H1 (cell line): ENCODE results near the gene RERE. TPM values are rescaled to one million over a fixed set of nuclear protein-coding genes. Genes with fewer than 3 reads are reported as not detected.

ENCODE experiments used
- CTCF ChIA-PET: fragments of 300-600 bp; sonication (Branson Sonifier 250); formaldehyde crosslinking; loops from one replicate; lab custom pipeline; 2021; ENCODE audit not compliant: partially characterized antibody; lab: Charles Lee
- POLR2A ChIA-PET: fragments of 300-600 bp; sonication (Branson Sonifier 250); formaldehyde crosslinking; loops from one replicate; lab custom pipeline; 2021; ENCODE audit warnings: inconsistent platforms; ENCODE audit not compliant: partially characterized antibody; lab: Charles Lee
- DNase-seq, 2 experiments: peaks; one replicate each; pipeline versions ENCODE4 v3.0.0 to v3.0.0-alpha.2; 2010 to 2022; ENCODE audit warnings: low spot score in 2 of 2, low read depth in 1 of 2, mixed read lengths in 1 of 2
- FAIRE-seq: peaks from 2 replicates; lab custom pipeline; 2011; peaks lifted over from hg19 to GRCh38; lab: Jason Lieb, UNC
- H2AFZ ChIP-seq: 2 replicates; pipeline ENCODE4 v1.8.1; 2012; ENCODE audit warnings: low read length, inconsistent platforms
- H2AK5ac ChIP-seq: 2 replicates; pipeline ENCODE4 v1.6.1; 2013; ENCODE audit warnings: low read depth, low read length
- H2BK120ac ChIP-seq: replicated peaks from 2 replicates; pipeline ENCODE3; 2013; ENCODE audit warnings: low read depth, low read length, inconsistent platforms
- H2BK12ac ChIP-seq: 2 replicates; pipeline ENCODE4 v1.6.1; 2013; ENCODE audit warnings: low read depth, low read length
- H2BK15ac ChIP-seq: 2 replicates; pipeline ENCODE4 v1.6.1; 2013; ENCODE audit warnings: low read length
- H2BK20ac ChIP-seq: 2 replicates; pipeline ENCODE4 v1.6.1; 2013; ENCODE audit warnings: low read length
- H2BK5ac ChIP-seq: 2 replicates; pipeline ENCODE4 v1.6.1; 2013; ENCODE audit warnings: low read depth, low read length
- H3K14ac ChIP-seq: 2 replicates; pipeline ENCODE4 v1.6.1; 2013; ENCODE audit warnings: inconsistent platforms; ENCODE audit not compliant: insufficient read length
- H3K18ac ChIP-seq: 2 replicates; pipeline ENCODE4 v1.6.1; 2013; ENCODE audit warnings: low read length; ENCODE audit errors: extremely low read depth
- H3K23ac ChIP-seq: 2 replicates; pipeline ENCODE4 v1.6.1; 2013; ENCODE audit warnings: inconsistent platforms; ENCODE audit not compliant: insufficient read length
- H3K23me2 ChIP-seq: 2 replicates; pipeline ENCODE4 v1.6.1; 2013; ENCODE audit warnings: low read depth, low read length
- H3K27ac ChIP-seq: 2 replicates; pipeline ENCODE4 v1.6.1; 2011; ENCODE audit warnings: low read depth, low read length, inconsistent platforms
- H3K27me3 ChIP-seq, 4 experiments: replicated peaks in 1 of 4; 1 replicate in 1 of 4; 2 replicates in 3 of 4; pipeline versions ENCODE4 v1.6.1 to v1.8.1; 2011 to 2013; ENCODE audit warnings: low read length in 3 of 4, mild to moderate bottlenecking in 3 of 4, inconsistent platforms in 2 of 4, mixed read lengths in 2 of 4, moderate library complexity in 1 of 4; ENCODE audit not compliant: control insufficient read depth in 3 of 4, insufficient read depth in 3 of 4; ENCODE audit errors: extremely low read depth in 1 of 4
- H3K36me3 ChIP-seq, 4 experiments: 2 replicates each; pipeline versions ENCODE4 v1.6.1 to v1.8.1; 2011 to 2013; ENCODE audit warnings: mild to moderate bottlenecking in 4 of 4, low read length in 3 of 4, moderate library complexity in 2 of 4, control low read depth in 1 of 4, inconsistent platforms in 1 of 4; ENCODE audit not compliant: insufficient read depth in 4 of 4, control insufficient read depth in 2 of 4
- H3K4ac ChIP-seq: replicated peaks from 2 replicates; pipeline ENCODE3; 2013; ENCODE audit warnings: low read length, low read depth, mixed read lengths, inconsistent platforms; ENCODE audit not compliant: insufficient read length
- H3K4me1 ChIP-seq, 4 experiments: replicated peaks in 1 of 4; 1 replicate in 1 of 4; 2 replicates in 3 of 4; pipeline versions ENCODE4 v1.6.1 to v1.8.1; 2011 to 2013; ENCODE audit warnings: low read length in 3 of 4, inconsistent platforms in 2 of 4, mixed read lengths in 1 of 4; ENCODE audit not compliant: insufficient read depth in 4 of 4, control insufficient read depth in 3 of 4
- H3K4me2 ChIP-seq, 2 experiments: 2 replicates each; pipeline versions ENCODE4 v1.6.1 to v1.8.1; 2011 to 2013; ENCODE audit warnings: low read depth in 2 of 2, low read length in 2 of 2, control low read depth in 1 of 2, inconsistent platforms in 1 of 2, mild to moderate bottlenecking in 1 of 2; ENCODE audit not compliant: insufficient read depth in 1 of 2
- H3K4me3 ChIP-seq, 4 experiments: fragments of 200-600, 300-600 bp in 1 of 4; sonication (generic), shearing (Covaris generic), sonication (Bioruptor Twin) in 1 of 4; 2 replicates each; pipeline versions ENCODE4 v1.5.1 to v1.8.1; 2011 to 2016; ENCODE audit warnings: low read length in 4 of 4, low read depth in 3 of 4, control low read depth in 2 of 4, inconsistent platforms in 2 of 4, mild to moderate bottlenecking in 2 of 4, mixed read lengths in 1 of 4, moderate library complexity in 1 of 4; ENCODE audit not compliant: insufficient read depth in 2 of 4; ENCODE audit errors: extremely low read depth in 1 of 4
- H3K56ac ChIP-seq: replicated peaks from 2 replicates; pipeline ENCODE3; 2013; ENCODE audit warnings: low read depth, mild to moderate bottlenecking, mixed read lengths, low read length, inconsistent platforms; ENCODE audit not compliant: insufficient read length
- H3K79me1 ChIP-seq: 2 replicates; pipeline ENCODE4 v1.6.1; 2013; ENCODE audit warnings: low read depth, low read length, control low read depth
- H3K79me2 ChIP-seq, 2 experiments: 2 replicates each; pipeline versions ENCODE4 v1.6.1 to v1.8.1; 2012 to 2013; ENCODE audit warnings: low read length in 2 of 2, mild to moderate bottlenecking in 2 of 2, inconsistent platforms in 1 of 2; ENCODE audit not compliant: insufficient read depth in 2 of 2, control insufficient read depth in 1 of 2
- H3K9ac ChIP-seq, 4 experiments: replicated peaks in 1 of 4; 1 replicate in 1 of 4; 2 replicates in 3 of 4; pipeline versions ENCODE4 v1.6.1 to v1.8.1; 2011 to 2013; ENCODE audit warnings: low read depth in 3 of 4, low read length in 3 of 4, control low read depth in 2 of 4, mild to moderate bottlenecking in 2 of 4, moderate library complexity in 2 of 4, inconsistent platforms in 1 of 4; ENCODE audit errors: extremely low read depth in 1 of 4
- H3K9me3 ChIP-seq, 2 experiments: 2 replicates each; pipeline versions ENCODE4 v1.6.1 to v1.8.1; 2012 to 2013; ENCODE audit warnings: mild to moderate bottlenecking in 2 of 2, moderate library complexity in 2 of 2, control low read depth in 1 of 2, inconsistent platforms in 1 of 2, low read depth in 1 of 2, low read length in 1 of 2, mixed read lengths in 1 of 2; ENCODE audit not compliant: insufficient read depth in 2 of 2
- H4K20me1 ChIP-seq, 2 experiments: replicated peaks in 1 of 2; 2 replicates each; pipeline versions ENCODE3 to v1.8.1; 2011 to 2013; ENCODE audit warnings: inconsistent platforms in 2 of 2, low read length in 2 of 2, mild to moderate bottlenecking in 1 of 2; ENCODE audit not compliant: insufficient read depth in 2 of 2, control insufficient read depth in 1 of 2
- H4K5ac ChIP-seq: 2 replicates; pipeline ENCODE4 v1.6.1; 2013; ENCODE audit warnings: low read length, low read depth, mixed read lengths, inconsistent platforms; ENCODE audit not compliant: insufficient read length
- H4K8ac ChIP-seq: 2 replicates; pipeline ENCODE4 v1.8.0; 2013; ENCODE audit warnings: mild to moderate bottlenecking, moderate library complexity, low read length, inconsistent platforms; ENCODE audit not compliant: insufficient read depth; ENCODE audit errors: extremely low read depth
- H4K91ac ChIP-seq: replicated peaks from 2 replicates; pipeline ENCODE3; 2013; ENCODE audit warnings: low read length, mixed read lengths, inconsistent platforms; ENCODE audit not compliant: insufficient read length
- CHD1 ChIP-seq: IDR thresholded peaks from 2 replicates; pipeline ENCODE4 v1.6.1; 2012; ENCODE audit warnings: low read depth, low read length, improper control_type of control experiment
- JUN ChIP-seq: IDR thresholded peaks from 2 replicates; pipeline ENCODE4 v1.6.1; 2011; ENCODE audit warnings: low read depth, mild to moderate bottlenecking, improper control_type of control experiment, low read length
- KDM1A ChIP-seq: fragments of 200-600, 300-600 bp; sonication (generic); IDR thresholded peaks from 2 replicates; pipeline ENCODE4 v1.7.1; 2016; ENCODE audit warnings: mild to moderate bottlenecking, low read length, borderline replicate concordance
- SIN3A ChIP-seq, 2 experiments: IDR thresholded peaks in 1 of 2; conservative IDR thresholded peaks in 1 of 2; 2 replicates each; pipeline ENCODE4 v1.6.1; 2011 to 2012; ENCODE audit warnings: low read length in 2 of 2, improper control_type of control experiment in 1 of 2, low read depth in 1 of 2, mild to moderate bottlenecking in 1 of 2
- SUZ12 ChIP-seq: fragments of 200-600 bp; sonication (generic); IDR thresholded peaks from 2 replicates; pipeline ENCODE4 v1.6.1; 2012; ENCODE audit warnings: mild to moderate bottlenecking, inconsistent platforms, low read length, moderate library complexity, mixed read lengths
- TBP ChIP-seq: IDR thresholded peaks from 2 replicates; pipeline ENCODE4 v1.6.1; 2011; ENCODE audit warnings: low read depth, low read length, improper control_type of control experiment
- WGBS, 2 experiments: shearing (Covaris generic) in 1 of 2; methylation state at CpG; one replicate each; pipeline versions ENCODE4 v1.1.6 to v1.1.7; 2013 to 2015; ENCODE audit warnings: low lambda C conversion rate in 2 of 2, mixed read lengths in 2 of 2, inconsistent platforms in 1 of 2, low coverage in 1 of 2, missing lambda C conversion rate in 1 of 2; ENCODE audit not compliant: insufficient replicate concordance in 2 of 2, insufficient coverage in 1 of 2, insufficient read length in 1 of 2; ENCODE audit errors: extremely low coverage in 1 of 2, missing lambda C conversion rate in 1 of 2; 5-methylcytosine and 5-hydroxymethylcytosine counted together
- polyA plus RNA-seq, 7 experiments: library from polyadenylated mRNA; depleted of rRNA in 3 of 7; stranded (reverse) in 5 of 7; unstranded in 2 of 7; fragments of >200 nt in 5 of 7; fragments of 200-250 nt in 2 of 7; gene quantifications; 1 replicate in 5 of 7; 2 replicates in 1 of 7; 4 replicates in 1 of 7; pipeline versions ENCODE4 v1.2.1 to v1.2.3, GENCODE V29; 2011 to 2013; ENCODE audit warnings: missing spikeins in 2 of 7, mixed read lengths in 2 of 7
- total RNA-seq: library from RNA; stranded (reverse); fragmentation: NEBNext Ultra II Directional; extraction: Animal tissue kit (Norgen Biotek cat#: 25700); gene quantifications from 2 replicates; pipeline ENCODE4 v1.2.1, GENCODE V29; 2021
- TF ChIP-seq, protein P1 (sequence below): IDR thresholded peaks from 2 replicates; pipeline ENCODE4 v1.6.1; 2011; ENCODE audit warnings: low read depth, mild to moderate bottlenecking, low read length; ENCODE audit not compliant: insufficient read depth

RERE gene
- total and polyA plus RNA-seq, 2 of the 8 experiments (the other 6 are each of a cell fraction or from before 2014, with no cell fraction given) = 15.3 to 142 TPM

DNA sequence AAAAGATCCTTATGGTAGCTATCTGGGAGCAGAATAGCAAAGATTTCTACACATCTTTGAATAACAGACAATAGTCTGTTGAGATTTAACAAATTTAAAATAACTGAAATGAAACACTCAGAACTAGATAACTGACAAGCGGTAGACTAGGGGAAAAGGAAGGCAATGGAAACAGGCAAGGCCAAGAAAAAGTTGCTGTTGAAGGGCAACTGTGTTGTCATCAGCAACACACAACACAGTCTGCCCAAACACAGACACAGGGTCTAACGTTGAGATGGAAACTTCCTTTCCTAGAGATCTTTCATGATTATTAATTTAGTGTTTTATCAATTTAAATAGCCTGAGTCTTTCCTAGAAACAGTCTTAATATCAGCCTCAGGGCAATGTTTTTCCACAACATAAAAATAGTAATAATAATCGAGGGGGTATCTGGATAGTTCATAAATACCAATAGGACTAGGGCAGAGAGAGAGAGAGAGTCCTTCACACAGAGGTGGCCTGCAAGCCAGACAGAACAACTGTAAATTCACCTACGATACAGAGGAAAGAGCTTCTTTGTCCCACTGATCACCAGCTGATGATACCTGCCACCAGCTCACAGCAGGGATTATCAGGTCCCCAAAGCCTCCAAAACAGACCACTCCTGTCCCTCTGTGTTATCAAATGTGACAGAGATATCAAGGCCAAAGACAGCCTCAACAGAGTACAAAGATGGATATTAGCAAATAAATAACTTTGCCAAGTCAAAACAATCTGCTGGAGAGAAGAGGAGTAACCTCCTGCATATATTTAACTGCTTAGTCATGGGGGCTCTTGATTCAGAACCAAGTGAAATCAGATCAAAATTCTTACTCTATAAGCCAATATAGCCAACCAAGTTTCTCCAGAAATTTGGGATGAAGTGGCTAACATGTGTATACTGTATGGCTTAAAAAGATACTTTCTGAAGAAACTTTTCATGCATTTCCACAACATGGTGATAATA is 254.3 kb downstream of the RERE start:
- Histone ChIP-seq H3K4ac (no peak overlapping the region), H3K4me1 (peaks cover 0 to 6% (median 3%) of the 10 kb centered on the region in 4 experiments; a peak in 2 of 7 replicates), H3K27me3 (no peaks in the 10 kb centered on the region), H3K27ac (no peak overlapping the region), H4K20me1 (peaks cover 4 to 11% of the 10 kb centered on the region in 2 experiments), H3K36me3 (no peaks in the 10 kb centered on the region), H3K4me2 (no peak overlapping the region), H4K5ac (no peak overlapping the region), H3K9me3 (no peaks in the 10 kb centered on the region), H4K91ac (no peak overlapping the region), H3K23ac (no peak overlapping the region), H3K56ac (no peak overlapping the region), H3K14ac (no peak overlapping the region), H3K18ac (no peak overlapping the region), H2BK5ac (no peak overlapping the region), H2BK12ac (no peak overlapping the region), H4K8ac (no peak overlapping the region), H3K23me2 (no peaks in the 10 kb centered on the region; the same call in 1 of the 2 replicates), H3K4me3 (no peak overlapping the region), H3K9ac (no peak overlapping the region), H2BK20ac (no peak overlapping the region), H2BK120ac (no peak overlapping the region), H3K79me1 (peaks cover 4% of the 10 kb centered on the region; the same call in 1 of the 2 replicates), H2BK15ac (no peak overlapping the region), H2AFZ (no peak overlapping the region), H3K79me2 (peaks cover 2 to 81% of the 10 kb centered on the region in 2 experiments; a peak in 3 of 4 replicates), H2AK5ac (no peak overlapping the region; the same call in 1 of the 2 replicates)
- DNase-seq (no peak), FAIRE-seq (no peak)
- WGBS, 2 experiments = 72% methylated on average over 4 of the region's 4 CpGs; no CpG with 5 or more reads in 1 of the 2 experiments
- CTCF ChIA-PET = interaction anchor here (0.6 to 5.3 kb wide), 12 partner anchors 9 to 400 kb away, joined by 3 to 71 read pairs (median 3); no protein-coding TSS in a partner anchor
- POLR2A ChIA-PET = interaction anchor here (0.6 kb wide), 2 partner anchors 44 to 166 kb away, joined by 3 read pairs; no protein-coding TSS in a partner anchor
- TF ChIP-seq CHD1 (no peak), SIN3A (conservative IDR thresholded peaks at IDR 0.05 in 1 of 2, IDR thresholded peaks at IDR 0.05 in 1 of 2; ENCODE audit: low read depth in 1 of 2, low read length in 2 of 2) (no peak), JUN (no peak), TBP (no peak), KDM1A (no peak), SUZ12 (no peak)
- TF ChIP-seq, protein P1, sequence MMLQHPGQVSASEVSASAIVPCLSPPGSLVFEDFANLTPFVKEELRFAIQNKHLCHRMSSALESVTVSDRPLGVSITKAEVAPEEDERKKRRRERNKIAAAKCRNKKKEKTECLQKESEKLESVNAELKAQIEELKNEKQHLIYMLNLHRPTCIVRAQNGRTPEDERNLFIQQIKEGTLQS = no peak
